ENCODE data around the gene SDCBP2.

The SDCBP2 gene

DNA sequence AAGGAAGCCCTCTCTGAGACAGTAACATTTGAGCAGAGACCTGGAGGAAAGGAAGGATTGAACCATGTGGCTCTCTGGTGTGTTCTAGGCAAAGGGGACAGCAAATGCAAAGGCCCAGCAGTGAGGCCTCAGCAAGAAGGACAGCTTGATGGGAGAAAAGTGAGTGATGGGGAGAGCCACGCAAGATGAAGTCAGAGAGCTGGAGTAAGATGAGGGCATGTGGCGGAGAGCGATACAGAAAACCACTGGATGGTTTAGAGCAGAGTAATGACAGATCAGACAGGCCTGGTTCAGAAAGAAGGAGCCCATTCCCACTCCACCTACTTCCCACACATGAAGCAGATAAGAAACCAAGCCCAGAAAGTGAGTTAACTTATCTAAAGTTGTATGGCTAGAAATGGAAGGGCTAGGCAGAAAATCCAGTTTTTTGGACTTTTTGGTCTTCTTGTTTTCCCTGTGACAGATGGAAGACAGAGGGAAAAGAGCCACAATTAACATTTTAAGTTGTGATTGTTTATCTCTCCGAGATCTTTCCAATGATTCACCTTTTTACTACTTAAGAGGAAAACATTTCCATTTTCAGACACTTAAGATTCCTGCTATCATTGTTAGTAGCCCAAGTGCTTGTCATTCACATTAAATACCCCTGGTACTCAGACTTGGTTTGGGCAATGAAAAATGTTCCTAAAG is 63.6 kb downstream of the SDCBP2 start:
- no peak for DNase-seq
- in situ Hi-C loops (cut with MboI; ENCODE audit: low pct_unique_long_range_greater_than_20kb, low sequenced_read_pairs) = no loop called here

DNA sequence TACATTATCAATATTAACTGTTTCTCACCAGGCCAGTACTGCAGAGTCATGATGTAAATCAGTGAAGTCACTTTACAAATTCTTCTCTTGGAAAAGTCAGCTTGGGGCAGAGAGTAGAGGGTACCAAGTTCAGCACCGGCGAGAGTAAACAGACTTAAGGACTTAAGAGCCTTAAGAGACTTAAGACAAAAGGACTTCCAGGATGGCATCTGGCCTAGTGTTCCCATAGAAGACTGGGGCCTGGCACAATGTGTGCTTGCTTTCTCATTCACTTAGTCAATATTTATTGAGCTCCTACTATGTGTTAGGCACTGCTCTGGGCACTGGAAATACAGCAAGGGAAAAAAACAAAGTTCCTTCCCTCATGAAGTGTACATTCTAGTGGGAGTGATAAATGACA is 64.2 kb downstream of the SDCBP2 start:
- in situ Hi-C loops (cut with MboI; ENCODE audit: low pct_unique_long_range_greater_than_20kb, low sequenced_read_pairs) = no loop called here
- no peak for DNase-seq

- peak; percentile 7 for DNase-seq
These were observed 65.1 kb downstream of the SDCBP2 start for GRCh38 chr20:1263853-1264252.

More at GRCh38 chr20:1263853-1264252, 65.1 kb downstream of the SDCBP2 start:
- in situ Hi-C loops (cut with MboI; ENCODE audit: low pct_unique_long_range_greater_than_20kb, low sequenced_read_pairs) = no loop called here

Data from KBM-7 (cell line).